Muscle layer of duodenum (tissue), 2 donors: ENCODE measurements around the gene CAPRIN1.

Experiments
- H3K27ac ChIP-seq: one replicate; pipeline ENCODE4 v1.7.0; 2013; ENCODE audit warnings: mild to moderate bottlenecking, low read length
- H3K27me3 ChIP-seq: one replicate; pipeline ENCODE4 v1.7.0; 2013; ENCODE audit warnings: low read depth, mild to moderate bottlenecking, control low read depth, low read length
- H3K36me3 ChIP-seq, 2 donors: one replicate each; pipeline ENCODE4 v1.7.0; 2013; ENCODE audit warnings: low read length in 2 of 2, control low read depth in 1 of 2, mild to moderate bottlenecking in 1 of 2; ENCODE audit not compliant: insufficient read depth in 2 of 2, control insufficient read depth in 1 of 2
- H3K4me1 ChIP-seq, 2 donors: one replicate each; pipeline ENCODE4 v1.7.0; 2013; ENCODE audit warnings: low read length in 2 of 2, mild to moderate bottlenecking in 2 of 2, control low read depth in 1 of 2, moderate library complexity in 1 of 2; ENCODE audit not compliant: insufficient read depth in 2 of 2, control insufficient read depth in 1 of 2
- H3K4me3 ChIP-seq, 2 donors: one replicate each; pipeline ENCODE4 v1.7.0; 2013; ENCODE audit warnings: low read length in 2 of 2, low read depth in 1 of 2, mild to moderate bottlenecking in 1 of 2
- H3K9me3 ChIP-seq, 2 donors: one replicate each; pipeline ENCODE4 v1.7.0; 2013; ENCODE audit warnings: low read length in 2 of 2, control low read depth in 1 of 2, mild to moderate bottlenecking in 1 of 2; ENCODE audit not compliant: control insufficient read depth in 1 of 2
- donor health status: healthy.

The CAPRIN1 gene

DNA sequence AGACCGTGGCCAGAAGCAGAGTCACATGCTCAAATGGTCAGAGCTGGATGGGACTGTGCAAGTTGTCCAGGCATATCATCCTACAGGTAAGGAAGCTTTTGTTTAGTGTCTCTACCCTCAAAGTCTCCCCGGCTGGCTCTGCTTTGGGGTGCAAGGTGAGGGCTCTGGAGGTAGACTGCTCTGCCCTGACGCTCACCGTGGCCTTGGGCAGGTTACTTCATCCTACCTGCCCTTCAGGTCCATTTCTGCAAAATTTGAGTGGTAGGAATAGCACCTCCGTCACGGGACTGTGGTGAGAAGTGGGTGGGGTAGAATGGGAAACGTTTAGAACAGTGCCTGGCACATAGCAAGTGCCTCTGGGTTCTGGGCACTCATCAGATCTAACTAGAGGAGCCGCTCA lies 96.0 kb downstream of the CAPRIN1 start:
- Histone ChIP-seq H3K4me3 (no peak overlapping the region), H3K4me1 (no peaks in the 10 kb centered on the region), H3K36me3 (peaks cover 60 to 75% of the 10 kb centered on the region in 2 donors), H3K27ac (no peak overlapping the region), H3K9me3 (no peaks in the 10 kb centered on the region), H3K27me3 (no peaks in the 10 kb centered on the region)

DNA sequence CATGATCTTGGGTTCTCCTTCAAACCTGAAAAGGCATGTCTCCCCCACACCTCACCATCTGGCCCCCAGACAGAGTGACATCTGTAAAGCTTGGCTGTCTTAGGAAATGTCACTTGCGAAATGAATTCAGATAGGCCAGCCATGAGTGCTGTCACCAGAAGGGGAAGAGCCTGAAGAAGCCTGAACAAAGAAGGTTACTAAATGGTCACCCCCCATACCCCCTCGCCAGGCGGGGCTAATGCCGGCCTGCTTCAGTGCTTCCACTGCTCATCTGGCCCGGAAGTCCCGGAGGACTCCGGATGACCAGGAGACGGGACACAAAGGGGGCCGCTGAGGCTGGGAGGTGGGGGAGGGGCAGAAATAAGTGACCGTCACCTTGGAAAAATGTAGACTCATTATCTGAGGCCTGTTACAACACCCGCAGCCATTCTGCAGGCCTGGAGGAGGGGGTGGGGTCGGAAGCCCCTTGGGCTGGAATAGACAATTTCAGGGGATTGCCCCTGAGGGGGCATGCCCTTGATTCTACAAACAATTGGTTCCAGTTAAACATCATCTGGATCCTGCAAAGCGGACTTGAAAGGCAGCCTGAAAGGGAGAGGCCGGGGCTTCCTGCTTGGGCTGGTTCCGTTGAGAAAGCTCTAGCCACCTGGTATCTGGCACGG lies 97.1 kb downstream of the CAPRIN1 start:
- Histone ChIP-seq H3K27me3 (no peaks in the 10 kb centered on the region), H3K27ac (no peak overlapping the region), H3K4me1 (no peaks in the 10 kb centered on the region), H3K9me3 (no peaks in the 10 kb centered on the region), H3K4me3 (no peak overlapping the region), H3K36me3 (peaks cover 54 to 65% of the 10 kb centered on the region in 2 donors)

DNA sequence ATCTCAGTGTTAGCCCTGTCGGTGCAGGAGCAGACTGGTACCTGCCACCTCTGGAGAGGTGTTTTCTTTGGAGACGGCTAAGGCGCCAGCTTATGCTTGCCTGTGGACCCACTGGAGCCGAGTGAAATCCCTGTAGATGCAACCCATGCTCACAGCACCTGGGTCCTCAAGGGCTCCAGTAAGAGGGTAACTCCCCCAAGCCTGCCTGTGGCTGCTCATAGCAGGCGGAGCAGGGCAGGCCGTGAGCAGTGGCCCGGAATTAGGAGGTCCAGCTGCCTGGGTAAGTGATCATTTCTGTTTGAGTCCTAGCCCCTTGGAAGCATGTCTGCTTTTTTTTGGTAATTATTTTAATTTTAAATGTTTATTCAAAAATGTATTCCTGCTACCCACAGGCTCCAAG lies 97.7 kb downstream of the CAPRIN1 start:
- H3K9me3 ChIP-seq, result no peaks in the 10 kb centered on the region
- H3K36me3 ChIP-seq, result peaks cover 50 to 61% of the 10 kb centered on the region in 2 donors
- no peak overlapping the region for H3K4me3 ChIP-seq
- no peak overlapping the region for H3K27ac ChIP-seq
- H3K27me3 ChIP-seq, result no peaks in the 10 kb centered on the region
- peaks cover 0 to 2% of the 10 kb centered on the region in 2 donors for H3K4me1 ChIP-seq

DNA sequence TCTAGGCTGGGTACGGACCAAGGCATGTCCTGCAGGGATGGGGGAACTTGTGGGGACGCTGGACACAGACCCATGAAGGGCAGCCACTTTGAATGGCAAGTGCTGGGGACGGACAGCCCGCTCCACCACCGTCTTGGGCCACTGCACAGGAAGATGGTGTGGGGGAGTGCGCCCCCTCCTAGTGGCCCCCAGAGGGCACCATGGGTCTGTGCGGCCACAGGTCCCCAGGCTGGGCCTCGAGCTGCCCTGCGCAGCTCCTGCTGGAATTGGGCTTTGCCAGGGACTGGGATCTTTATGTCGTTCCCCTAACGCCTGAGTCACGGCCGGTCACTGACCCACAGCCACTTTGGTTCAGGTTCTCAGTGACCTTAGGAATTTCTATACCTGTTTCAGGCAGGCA lies 98.3 kb downstream of the CAPRIN1 start:
- Histone ChIP-seq H3K27ac (no peak overlapping the region), H3K36me3 (peaks cover 44 to 56% of the 10 kb centered on the region in 2 donors), H3K27me3 (no peaks in the 10 kb centered on the region), H3K4me3 (no peak overlapping the region), H3K9me3 (no peaks in the 10 kb centered on the region), H3K4me1 (peaks cover 0 to 7% of the 10 kb centered on the region in 2 donors)

DNA sequence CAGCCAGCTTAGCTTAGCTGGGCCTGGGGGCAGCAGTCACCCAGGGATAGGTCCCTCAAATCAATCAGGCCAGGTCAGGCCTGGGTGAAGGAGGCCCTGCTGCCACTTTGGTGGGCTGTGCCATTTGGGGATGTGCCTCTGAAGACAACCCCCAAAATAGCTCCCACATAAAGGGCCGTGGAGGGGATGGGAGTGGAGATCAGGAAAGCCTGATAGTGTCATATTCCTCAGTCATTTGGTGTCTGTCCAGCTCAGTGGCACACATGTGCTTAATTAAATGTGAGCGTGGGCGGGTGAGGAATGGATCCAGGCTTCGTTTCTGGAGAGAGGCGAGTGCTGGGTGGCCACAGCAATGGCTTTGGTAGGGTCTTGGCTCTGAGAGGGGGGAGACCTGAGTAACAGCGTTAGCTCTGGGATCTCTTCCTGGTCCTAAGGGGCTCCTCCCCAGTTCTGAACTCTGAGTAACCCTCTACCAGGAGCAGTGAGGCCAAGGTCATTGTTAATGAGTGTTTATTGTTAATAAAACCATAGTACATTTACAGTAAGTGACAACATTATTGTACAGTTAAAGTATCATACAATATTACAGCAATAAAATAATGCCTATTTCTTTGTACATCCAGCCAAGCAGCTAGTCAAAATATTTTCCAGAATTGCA lies 99.1 kb downstream of the CAPRIN1 start:
- no peaks in the 10 kb centered on the region for H3K9me3 ChIP-seq
- peaks cover 0 to 16% of the 10 kb centered on the region in 2 donors for H3K4me1 ChIP-seq
- no peaks in the 10 kb centered on the region for H3K27me3 ChIP-seq
- H3K4me3 ChIP-seq, result no peak overlapping the region
- H3K36me3 ChIP-seq, result peaks cover 39 to 47% of the 10 kb centered on the region in 2 donors
- no peak overlapping the region for H3K27ac ChIP-seq
